ENCODE data around the gene TMEM125. TPM values are rescaled to one million over a fixed set of nuclear protein-coding genes. Genes with fewer than 3 reads are reported as not detected.

TMEM125 gene
- total RNA-seq, 2 donors from 2014 or later, result 59.8 to 80.0 TPM

GRCh38 chr1:43285269-43285990, 15.6 kb downstream of the TMEM125 start, which contains the start of gene C1orf210:
Gene C1orf210 (minus strand): TSS chr1:43285581. CDS start chr1:43283270, 2,311 bp downstream.
- Histone ChIP-seq H3K36me3 (no peaks in the 10 kb centered on the region), H3K27me3 (no peaks in the 10 kb centered on the region), H3K27ac (peak within 1 kb of the TSS; percentile 85), H3K4me1 (no peaks in the 10 kb centered on the region), H3K4me3 (peak within 1 kb of the TSS; percentile 36), H3K9ac (ENCODE audit: low read depth in 2 of 2, low read length in 2 of 2) (peak within 1 kb of the TSS; percentile 65 to 93), H3K9me3 (no peaks in the 10 kb centered on the region)
- intact Hi-C loops (cut with DNase I), result no loop called here
- DNase-seq, result peak; percentile 95
- peak; percentile 28 for TF ChIP-seq CTCF (IDR thresholded peaks at IDR 0.05)

GRCh38 chr1:43286115-43286514, 16.3 kb downstream of the TMEM125 start:
- H3K4me1 ChIP-seq, result no peaks in the 10 kb centered on the region
- intact Hi-C loops (cut with DNase I), result no loop called here
- peak; percentile 52 for DNase-seq
- H3K9ac ChIP-seq (ENCODE audit: low read depth in 2 of 2, low read length in 2 of 2), result peak overlapping the region in 1 of 2 donors; percentile 93
- no peak for TF ChIP-seq CTCF (IDR thresholded peaks at IDR 0.05)
- H3K4me3 ChIP-seq, result peak overlapping the region; percentile 36
- no peaks in the 10 kb centered on the region for H3K27me3 ChIP-seq
- H3K27ac ChIP-seq, result peak overlapping the region; percentile 85
- H3K36me3 ChIP-seq, result no peaks in the 10 kb centered on the region
- no peaks in the 10 kb centered on the region for H3K9me3 ChIP-seq

GRCh38 chr1:43286533-43286932, 16.8 kb downstream of the TMEM125 start:
- no peaks in the 10 kb centered on the region for H3K36me3 ChIP-seq
- H3K4me1 ChIP-seq, result no peaks in the 10 kb centered on the region
- H3K27ac ChIP-seq, result peak overlapping the region; percentile 85
- TF ChIP-seq CTCF (IDR thresholded peaks at IDR 0.05), result no peak
- no peak for DNase-seq
- H3K9me3 ChIP-seq, result no peaks in the 10 kb centered on the region
- H3K4me3 ChIP-seq, result no peak overlapping the region
- no peak overlapping the region for H3K9ac ChIP-seq (ENCODE audit: low read depth in 2 of 2, low read length in 2 of 2)
- H3K27me3 ChIP-seq, result no peaks in the 10 kb centered on the region
- intact Hi-C loops (cut with DNase I), result no loop called here

GRCh38 chr1:43288058-43288784, 18.4 kb downstream of the TMEM125 start:
- no peaks in the 10 kb centered on the region for H3K9me3 ChIP-seq
- TF ChIP-seq CTCF (IDR thresholded peaks at IDR 0.05), result no peak
- no peaks in the 10 kb centered on the region for H3K27me3 ChIP-seq
- DNase-seq, result no peak
- H3K4me3 ChIP-seq, result no peak overlapping the region
- no peaks in the 10 kb centered on the region for H3K4me1 ChIP-seq
- H3K36me3 ChIP-seq, result no peaks in the 10 kb centered on the region
- H3K9ac ChIP-seq (ENCODE audit: low read depth in 2 of 2, low read length in 2 of 2), result no peak overlapping the region
- H3K27ac ChIP-seq, result no peak overlapping the region
- intact Hi-C loops (cut with DNase I), result no loop called here

- Histone ChIP-seq H3K9me3 (no peaks in the 10 kb centered on the region), H3K36me3 (no peaks in the 10 kb centered on the region), H3K4me1 (no peaks in the 10 kb centered on the region), H3K4me3 (no peak overlapping the region), H3K27me3 (no peaks in the 10 kb centered on the region), H3K9ac (ENCODE audit: low read depth in 2 of 2, low read length in 2 of 2) (no peak overlapping the region), H3K27ac (no peak overlapping the region)
- TF ChIP-seq CTCF (IDR thresholded peaks at IDR 0.05), result no peak
- intact Hi-C loops (cut with DNase I), result no loop called here
- DNase-seq, result no peak
Observed at GRCh38 chr1:43288785-43289706, 19.3 kb downstream of the TMEM125 start.
